HCEC 1CT (cell line): ENCODE results near the gene FBXO47.
"Not testable (repeated sequence)": the region's sequence is repeated elsewhere in the genome, so short reads cannot be mapped to it uniquely, and the experiment has no call there.

Experiments
- DNase-seq: peaks from one replicate; pipeline ENCODE4 v3.0.0-alpha.2; 2017

Gene FBXO47

DNA sequence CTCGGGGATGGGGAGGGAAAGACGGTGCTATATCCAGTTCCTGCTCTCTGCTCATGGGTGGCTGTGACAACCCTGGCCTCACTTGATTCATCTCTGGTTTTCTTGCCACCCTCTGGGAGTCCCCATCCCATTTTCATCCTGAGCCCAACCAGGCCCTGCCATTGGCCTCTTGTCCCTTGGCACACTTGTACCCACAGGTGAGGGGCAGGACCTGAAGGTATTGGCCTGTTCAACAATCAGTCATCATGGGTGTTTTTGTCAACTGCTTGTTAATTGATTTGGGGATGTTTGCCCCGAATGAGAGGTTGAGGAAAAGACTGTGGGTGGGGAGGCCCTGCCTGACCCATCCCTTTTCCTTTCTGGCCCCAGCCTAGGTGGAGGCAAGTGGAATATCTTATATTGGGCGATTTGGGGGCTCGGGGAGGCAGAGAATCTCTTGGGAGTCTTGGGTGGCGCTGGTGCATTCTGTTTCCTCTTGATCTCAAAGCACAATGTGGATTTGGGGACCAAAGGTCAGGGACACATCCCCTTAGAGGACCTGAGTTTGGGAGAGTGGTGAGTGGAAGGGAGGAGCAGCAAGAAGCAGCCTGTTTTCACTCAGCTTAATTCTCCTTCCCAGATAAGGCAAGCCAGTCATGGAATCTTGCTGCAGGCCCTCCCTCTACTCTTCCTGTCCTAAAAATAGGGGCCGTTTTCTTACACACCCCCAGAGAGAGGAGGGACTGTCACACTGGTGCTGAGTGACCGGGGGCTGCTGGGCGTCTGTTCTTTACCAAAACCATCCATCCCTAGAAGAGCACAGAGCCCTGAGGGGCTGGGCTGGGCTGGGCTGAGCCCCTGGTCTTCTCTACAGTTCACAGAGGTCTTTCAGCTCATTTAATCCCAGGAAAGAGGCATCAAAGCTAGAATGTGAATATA, 46.6 kb downstream of the FBXO47 start:
- no peak for DNase-seq

- DNase-seq = no peak
These were observed 47.7 kb downstream of the FBXO47 start for GRCh38 chr17:38919316-38920078.

- DNase-seq = no peak
These were observed 48.3 kb downstream of the FBXO47 start for GRCh38 chr17:38918916-38919315.

GRCh38 chr17:38918129-38918913, 48.9 kb downstream of the FBXO47 start:
- DNase-seq = no peak

GRCh38 chr17:38917259-38917658, 49.9 kb downstream of the FBXO47 start:
- no peak for DNase-seq

DNA sequence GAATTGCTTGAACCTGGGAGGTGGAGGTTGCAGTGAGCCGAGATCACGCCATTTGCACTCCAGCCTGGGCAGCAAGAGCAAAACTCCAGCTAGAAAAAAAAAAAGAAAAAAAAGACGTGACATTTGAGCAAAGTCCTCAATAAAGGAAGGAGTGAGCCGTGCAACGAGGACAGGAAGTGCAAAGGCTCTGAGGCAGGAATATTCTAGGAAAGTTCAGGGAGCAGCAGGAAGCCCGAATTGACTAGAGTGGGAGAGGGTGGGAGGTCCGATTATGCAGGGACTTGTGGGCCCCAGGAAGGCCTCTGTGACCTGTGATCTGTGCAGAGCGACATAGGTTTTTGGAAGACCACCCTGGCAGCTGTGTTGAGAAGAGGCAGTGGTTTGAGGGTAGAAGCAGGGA, 50.4 kb downstream of the FBXO47 start:
- DNase-seq = no peak

DNA sequence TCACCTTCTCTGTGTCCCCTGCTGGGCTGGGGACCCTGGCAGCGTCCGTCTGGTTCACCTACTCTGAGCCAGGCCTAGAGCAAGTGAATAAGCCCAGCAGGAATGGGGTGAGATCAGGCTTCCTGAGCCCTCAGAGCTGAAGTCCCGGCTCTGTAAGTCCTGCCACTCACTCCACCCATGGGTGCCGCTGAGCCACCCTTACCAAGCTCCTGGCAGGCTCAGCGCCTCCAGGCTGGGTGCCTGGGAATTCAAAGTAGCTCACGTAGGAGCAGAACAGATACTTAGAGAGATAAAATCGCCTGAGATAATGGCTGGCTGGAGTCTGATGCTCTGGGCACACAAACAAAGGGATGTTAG, 51.6 kb downstream of the FBXO47 start:
- DNase-seq = no peak

- DNase-seq = no peak
These were observed 52.2 kb downstream of the FBXO47 start for GRCh38 chr17:38914741-38915638.

DNA sequence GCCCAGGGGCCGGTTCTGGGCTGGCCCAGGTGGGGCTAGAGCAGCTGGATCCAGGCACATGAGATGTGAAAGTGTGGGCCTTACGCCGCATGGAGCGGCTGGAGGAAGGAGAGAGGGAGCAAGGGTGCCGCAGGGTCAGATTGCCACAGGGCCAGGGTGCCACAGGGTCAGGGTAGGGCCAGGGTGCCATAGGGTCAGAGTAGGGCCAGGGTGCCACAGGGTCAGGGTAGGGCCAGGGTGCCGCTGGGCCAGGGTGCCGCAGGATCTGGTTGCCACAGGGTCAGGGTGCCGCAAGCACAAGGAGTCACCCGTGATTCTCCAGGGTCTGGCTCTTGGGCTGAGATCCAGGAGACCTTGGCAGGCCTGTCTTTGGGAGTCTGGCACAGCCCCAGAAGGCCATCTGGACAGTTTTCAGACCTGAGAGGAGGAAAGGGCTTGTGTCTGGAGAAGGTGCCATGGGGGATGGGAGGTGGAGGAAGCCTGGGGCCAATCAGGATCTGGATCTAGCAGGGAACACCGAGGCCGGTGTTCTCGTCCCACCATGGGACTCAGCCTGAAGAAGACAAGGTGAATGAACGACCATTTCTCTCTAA, 54.9 kb downstream of the FBXO47 start:
- DNase-seq = no peak

DNA sequence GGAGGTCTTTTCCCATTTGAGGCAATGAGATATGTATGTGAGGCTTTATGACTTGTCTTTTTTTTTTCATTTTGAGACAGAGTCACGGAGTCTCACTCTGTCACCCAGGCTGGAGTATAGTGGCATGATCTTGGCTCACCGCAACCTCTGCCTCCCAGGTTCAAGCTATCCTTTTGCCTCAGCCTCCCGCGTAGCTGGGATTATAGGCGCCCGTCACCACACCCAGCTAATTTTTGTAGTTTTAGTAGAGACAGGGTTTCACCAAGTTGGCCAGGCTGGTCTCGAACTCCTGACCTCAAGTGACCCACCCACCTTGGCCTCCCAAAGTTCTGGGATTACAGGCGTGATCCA, 55.5 kb downstream of the FBXO47 start:
- DNase-seq = not testable (repeated sequence)

GRCh38 chr17:38911081-38911730, 56.0 kb downstream of the FBXO47 start:
- no peak for DNase-seq

- no peak for DNase-seq
These were observed 56.9 kb downstream of the FBXO47 start for GRCh38 chr17:38910325-38910724.

GRCh38 chr17:38908676-38909181, 58.5 kb downstream of the FBXO47 start:
- DNase-seq = no peak

DNA sequence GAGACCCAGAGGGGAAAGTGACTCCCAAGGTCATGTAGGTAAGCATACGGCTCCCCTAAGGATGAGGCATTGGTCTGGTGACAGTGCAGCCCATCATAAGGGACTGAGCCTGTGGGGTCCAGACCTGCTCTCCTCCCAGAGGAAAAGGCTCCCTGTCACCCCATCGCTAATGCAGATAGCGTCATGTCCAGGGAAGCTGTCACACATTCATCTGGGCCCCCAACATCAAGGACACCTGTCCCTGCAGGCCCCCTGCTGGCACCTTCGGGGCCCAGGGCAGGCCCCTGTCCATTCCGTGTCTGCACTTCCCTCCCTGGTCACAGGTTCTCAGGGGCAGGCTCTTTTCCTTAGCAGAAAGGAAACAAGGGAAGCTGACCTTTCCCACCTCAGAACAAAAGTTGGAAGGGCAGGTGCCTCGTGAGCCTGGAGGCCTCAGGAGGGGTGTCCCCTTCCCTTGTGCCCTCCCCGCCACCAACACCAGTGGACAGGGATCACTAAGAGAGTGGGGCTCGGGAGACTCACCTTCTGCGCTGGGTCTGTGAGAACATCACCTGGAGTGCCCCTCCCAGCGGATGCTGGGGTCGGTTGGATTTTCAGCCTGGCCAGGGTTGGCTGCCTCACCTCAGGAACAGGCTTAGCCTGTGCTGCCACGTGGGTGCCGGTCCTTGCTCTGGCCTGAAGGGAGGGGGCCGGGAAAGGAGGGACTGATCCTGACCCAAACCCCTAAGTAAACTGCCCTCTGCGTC, 59.1 kb downstream of the FBXO47 start:
- no peak for DNase-seq

- peak; percentile 53 for DNase-seq
These were observed 60.6 kb downstream of the FBXO47 start for GRCh38 chr17:38906460-38907228.

GRCh38 chr17:38905375-38905774, 61.8 kb downstream of the FBXO47 start:
- DNase-seq = no peak

GRCh38 chr17:38904892-38905291, 62.3 kb downstream of the FBXO47 start:
- no peak for DNase-seq

DNA sequence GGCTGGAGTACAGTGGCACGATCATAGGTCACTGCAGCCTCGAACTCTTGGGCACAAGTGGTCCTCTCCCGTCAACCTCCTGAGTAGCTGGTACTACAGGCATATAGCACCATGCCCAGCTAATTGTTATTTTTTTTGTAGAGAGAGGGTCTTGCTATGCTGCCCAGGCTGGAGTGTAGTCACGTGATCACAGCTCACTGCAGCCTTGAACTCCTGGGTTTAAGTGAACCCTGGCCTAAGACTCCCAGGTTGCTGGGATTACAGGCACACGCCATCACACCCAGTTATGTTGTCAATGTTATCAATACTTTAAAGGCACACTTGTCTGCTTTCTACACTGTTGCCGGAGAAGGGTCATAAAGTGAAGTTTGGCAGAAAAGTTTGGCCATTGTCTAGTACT, 63.8 kb downstream of the FBXO47 start:
- no peak for DNase-seq

DNA sequence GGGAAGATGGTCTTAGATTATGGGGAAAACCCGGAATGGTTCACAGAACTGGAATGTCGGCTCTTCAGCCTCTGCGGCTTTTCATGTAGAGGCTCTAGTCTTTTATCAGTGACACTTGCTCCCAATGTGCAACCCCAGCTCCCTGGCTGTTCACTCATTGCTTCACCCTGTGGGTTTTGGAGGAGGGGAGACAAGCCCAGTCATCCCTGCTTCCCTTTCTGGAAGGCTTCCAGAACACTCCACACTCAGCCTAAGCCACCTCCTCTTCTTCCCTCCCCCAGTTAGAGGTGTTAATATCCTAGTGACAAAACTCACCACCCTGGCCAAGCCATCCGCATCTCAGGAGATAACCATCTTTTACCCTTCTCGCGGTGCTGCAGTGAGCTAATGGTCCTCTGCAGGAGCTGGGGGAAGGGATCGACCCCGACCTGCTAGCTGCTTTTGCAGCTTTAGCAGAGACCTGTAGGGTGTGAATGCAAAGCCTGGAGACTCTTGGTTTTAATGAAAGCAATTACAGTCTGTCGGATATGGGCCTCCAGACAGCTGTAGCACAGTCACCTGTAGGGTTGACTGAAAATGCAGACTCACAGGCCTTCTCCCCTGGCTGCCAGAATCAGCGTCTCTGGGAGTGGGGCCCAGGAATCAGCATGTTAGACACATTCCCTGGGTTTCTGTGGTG, 66.1 kb downstream of the FBXO47 start:
- DNase-seq = peak; percentile 96
